GM12878 (cell line): ENCODE measurements around the gene LMO7. TPM values are rescaled to one million over a fixed set of nuclear protein-coding genes. Genes with fewer than 3 reads are reported as not detected.

ENCODE experiments used
- ATAC-seq: fragments of 200-7000 bp; cut with Tn5 transposase; 3 replicates; pipeline ENCODE4 v1.9.1; 2020; ENCODE audit warnings: mild to moderate bottlenecking, moderate library complexity
- BruUV-seq: library from RNA; stranded (reverse); fragments of 400-500 nt; replicated peaks from 2 replicates; lab custom pipeline; 2021; lab: Mats Ljungman, UMichigan
- CTCF ChIA-PET: fragments of 300-600 bp; sonication (Branson Sonifier 250); formaldehyde crosslinking; extraction: SDS; loops from one replicate; lab custom pipeline; 2021; ENCODE audit warnings: inconsistent platforms; lab: Yijun Ruan, JAX
- POLR2A ChIA-PET: fragments of 350-600 bp; formaldehyde crosslinking; extraction: SDS; loops from one replicate; lab custom pipeline; 2021; ENCODE audit warnings: inconsistent platforms; lab: Charles Lee
- RAD21 ChIA-PET: fragments of 300-600 bp; sonication (Branson Sonifier 250); formaldehyde crosslinking; loops from one replicate; lab custom pipeline; 2023; ENCODE audit warnings: antibody characterized with exemption; ENCODE audit not compliant: unreplicated experiment; lab: Charles Lee
- SMC1A ChIA-PET: fragments of 300-600 bp; sonication (Branson Sonifier 250); formaldehyde crosslinking; loops from one replicate; lab custom pipeline; 2023; ENCODE audit not compliant: unreplicated experiment, uncharacterized antibody; lab: Charles Lee
- DNase-seq: peaks from one replicate; pipeline ENCODE4 v3.0.0-alpha.2; 2011; ENCODE audit warnings: low read depth, low spot score
- FAIRE-seq: peaks from 3 replicates; lab custom pipeline; 2011; peaks lifted over from hg19 to GRCh38; lab: Jason Lieb, UNC
- H2AFZ ChIP-seq: 2 replicates; pipeline ENCODE4 v1.6.0; 2011; ENCODE audit warnings: low read depth, low read length, control low read depth; ENCODE audit not compliant: control insufficient read depth
- H3K27ac ChIP-seq: 2 replicates; pipeline ENCODE4 v1.5.1; 2011; ENCODE audit warnings: control low read depth; ENCODE audit not compliant: control insufficient read depth, insufficient read depth
- H3K27me3 ChIP-seq, 2 experiments: replicated peaks in 1 of 2; 2 replicates each; pipeline versions ENCODE4 v1.6.0 to v1.6.1; 2011; ENCODE audit warnings: low read length in 1 of 2; ENCODE audit not compliant: control insufficient read depth in 2 of 2, insufficient read depth in 2 of 2
- H3K36me3 ChIP-seq, 2 experiments: 2 replicates each; pipeline ENCODE4 v1.5.1; 2011; ENCODE audit warnings: low read length in 1 of 2; ENCODE audit not compliant: control insufficient read depth in 2 of 2, insufficient read depth in 2 of 2
- H3K4me1 ChIP-seq: 2 replicates; pipeline ENCODE4 v1.6.1; 2011; ENCODE audit warnings: mild to moderate bottlenecking, low read length, moderate library complexity, mixed read lengths; ENCODE audit not compliant: control insufficient read depth, insufficient read depth
- H3K4me2 ChIP-seq: 2 replicates; pipeline ENCODE4 v1.6.0; 2011; ENCODE audit warnings: control low read depth; ENCODE audit not compliant: control insufficient read depth, insufficient read depth
- H3K4me3 ChIP-seq: fragments of 200-600 bp; sonication (generic); 2 replicates; pipeline ENCODE4 v1.5.1; 2016
- H3K79me2 ChIP-seq: 2 replicates; pipeline ENCODE4 v1.6.0; 2011; ENCODE audit warnings: low read length; ENCODE audit not compliant: control insufficient read depth, insufficient read depth
- H3K9ac ChIP-seq: 2 replicates; pipeline ENCODE4 v1.8.0; 2011; ENCODE audit warnings: low read length, control low read depth, mixed read lengths; ENCODE audit not compliant: control insufficient read depth, insufficient read depth
- H3K9me3 ChIP-seq: replicated peaks from 3 replicates; pipeline ENCODE4 v1.5.1; 2011; ENCODE audit warnings: mild to moderate bottlenecking, low read length; ENCODE audit not compliant: control insufficient read depth, insufficient read depth
- H4K20me1 ChIP-seq: 2 replicates; pipeline ENCODE4 v1.6.0; 2011; ENCODE audit not compliant: control insufficient read depth, insufficient read depth
- BRCA1 ChIP-seq: IDR thresholded peaks from 2 replicates; pipeline ENCODE4 v1.6.1; 2011; ENCODE audit warnings: low read depth, low read length, improper control_type of control experiment
- JUNB ChIP-seq: IDR thresholded peaks from 2 replicates; pipeline ENCODE4 v1.6.1; 2016; ENCODE audit warnings: antibody characterized with exemption, mild to moderate bottlenecking
- LARP7 ChIP-seq: fragments of 450-650 bp; IDR thresholded peaks from 2 replicates; pipeline ENCODE4 v1.6.1; 2017; ENCODE audit warnings: mild to moderate bottlenecking
- NFYB ChIP-seq: IDR thresholded peaks from 2 replicates; pipeline ENCODE4 v1.6.1; 2011; ENCODE audit warnings: low read depth, mild to moderate bottlenecking, low read length, improper control_type of control experiment, moderate library complexity; ENCODE audit not compliant: insufficient read depth
- NRF1 ChIP-seq: conservative IDR thresholded peaks from 2 replicates; pipeline ENCODE4 v1.6.1; 2011; ENCODE audit warnings: mild to moderate bottlenecking, low read depth, low read length, improper control_type of control experiment
- RBBP5 ChIP-seq: fragments of 200-600 bp; sonication (generic); conservative IDR thresholded peaks from 2 replicates; pipeline ENCODE4 v1.6.1; 2016
- RFX5 ChIP-seq: IDR thresholded peaks from 2 replicates; pipeline ENCODE4 v1.6.1; 2011; ENCODE audit warnings: low read depth, low read length, improper control_type of control experiment
- SMAD1 ChIP-seq: fragments of 450-650 bp; IDR thresholded peaks from 2 replicates; pipeline ENCODE4 v1.6.1; 2018; ENCODE audit warnings: mild to moderate bottlenecking, low read depth; ENCODE audit not compliant: partially characterized antibody
- TCF3 ChIP-seq: IDR thresholded peaks from 2 replicates; pipeline ENCODE4 v1.6.1; 2012; ENCODE audit warnings: low read depth, mild to moderate bottlenecking, low read length, borderline replicate concordance; ENCODE audit not compliant: insufficient read depth
- WGBS: methylation state at CpG from one replicate; pipeline ENCODE4 v1.1.6; 2016; ENCODE audit warnings: low lambda C conversion rate; ENCODE audit not compliant: insufficient replicate concordance, insufficient coverage; ENCODE audit errors: missing lambda C conversion rate; 5-methylcytosine and 5-hydroxymethylcytosine counted together
- in situ Hi-C: fragments of 300-500 bp; cut with MboI; formaldehyde crosslinking; loops from 9 replicates; pipeline ENCODE4 v1.14.3; 2018; ENCODE audit warnings: mixed read lengths
- intact Hi-C: fragments of 100-400 bp; cut with micrococcal nuclease; formaldehyde crosslinking; loops from one replicate; pipeline ENCODE4 v1.14.2; 2022; ENCODE audit not compliant: unreplicated experiment
- polyA plus RNA-seq, 11 experiments: library from polyadenylated mRNA; depleted of rRNA in 4 of 11; unstranded in 6 of 11; stranded (reverse) in 5 of 11; fragments of >200 nt; fragmentation: Nextera tagmentation in 4 of 11; fragmentation: Illumina TruSeq in 1 of 11; extraction: Ambion mirVana in 4 of 11; extraction: Trizol in 1 of 11; gene quantifications; 1 replicate in 1 of 11; 2 replicates in 10 of 11; pipeline versions ENCODE4 v1.2.1 to v1.2.3, GENCODE V29; 2011 to 2016; ENCODE audit warnings: inconsistent platforms in 2 of 11, missing spikeins in 2 of 11, low read depth in 1 of 11
- total RNA-seq, 4 experiments: library from RNA; depleted of rRNA in 3 of 4; stranded (reverse); fragments of >200 nt in 3 of 4; fragmentation: Illumina TruSeq in 1 of 4; extraction: Trizol in 1 of 4; gene quantifications; 2 replicates each; pipeline versions ENCODE4 v1.2.1 to v1.2.3, GENCODE V29; 2013 to 2021

The LMO7 gene
- total and polyA plus RNA-seq, 10 of the 15 experiments (the other 5 are each of a cell fraction or from before 2014, with no cell fraction given) = 8.5 to 67.8 (median 36.8) TPM

- no peak for DNase-seq
- TF ChIP-seq BRCA1 = no peak
- no peak for TF ChIP-seq SMAD1
- TF ChIP-seq RFX5 = no peak
- TF ChIP-seq TCF3 = no peak
- no peak for TF ChIP-seq NFYB
- TF ChIP-seq RBBP5 = no peak
- TF ChIP-seq JUNB = no peak
- TF ChIP-seq LARP7 = no peak
- no peak for TF ChIP-seq NRF1
- ChIA-PET POLR2A (no interaction called here), RAD21 (interaction anchor here (1.3 to 4.7 kb wide), 6 partner anchors 21 to 424 kb away, joined by 3 to 184 read pairs (median 16); no protein-coding TSS in a partner anchor), CTCF (interaction anchor here (0.9 to 4.8 kb wide), 36 partner anchors 8 to 1814 kb away, joined by 3 to 296 read pairs (median 11); no protein-coding TSS in a partner anchor), SMC1A (interaction anchor here (1.1 to 6.9 kb wide), 17 partner anchors 10 to 1209 kb away, joined by 3 to 228 read pairs (median 6); no protein-coding TSS in a partner anchor)
- Histone ChIP-seq H3K9ac (no peak overlapping the region), H4K20me1 (no peaks in the 10 kb centered on the region), H3K4me2 (no peak overlapping the region), H3K27ac (no peak overlapping the region), H2AFZ (no peak overlapping the region), H3K27me3 (no peaks in the 10 kb centered on the region), H3K79me2 (no peaks in the 10 kb centered on the region), H3K4me3 (no peak overlapping the region), H3K4me1 (no peaks in the 10 kb centered on the region), H3K36me3 (no peaks in the 10 kb centered on the region), H3K9me3 (no peaks in the 10 kb centered on the region; the same call in 2 of the 3 replicates)
- intact Hi-C loops (loop anchor here (1.0 to 5.0 kb wide), 4 partner anchors 103 to 1208 kb away; no protein-coding TSS in a partner anchor), in situ Hi-C loops (loop anchor here (5.0 to 10.0 kb wide), 3 partner anchors 173 to 1210 kb away; no protein-coding TSS in a partner anchor)
- FAIRE-seq = no peak
- WGBS = 81% methylated on average over 8 of the region's 8 CpGs
- no TSS peak for BruUV-seq
- no peak for ATAC-seq
Measured at GRCh38 chr13:75694722-75695121, 58.6 kb downstream of the LMO7 start.
